MM.1S (cell line): ENCODE data around the gene MRPL20.

Experiments
- DNase-seq: peaks from one replicate; pipeline ENCODE4 v3.0.0-alpha.2; 2015
- H2AFZ ChIP-seq: fragments of 300-600 bp; sonication (generic); 2 replicates; pipeline ENCODE4 v1.6.0; 2016; ENCODE audit warnings: antibody characterized with exemption, low read length
- H3F3A ChIP-seq: fragments of 300-600 bp; sonication (generic); 2 replicates; pipeline ENCODE4 v1.6.1; 2016; ENCODE audit warnings: mild to moderate bottlenecking, antibody characterized with exemption, low read length, moderate library complexity, mixed read lengths; ENCODE audit not compliant: insufficient read depth
- H3K27ac ChIP-seq: fragments of 300-600 bp; sonication (generic); 2 replicates; pipeline ENCODE4 v1.5.1; 2016; ENCODE audit warnings: mild to moderate bottlenecking, low read length
- H3K27me3 ChIP-seq: fragments of 300-600 bp; sonication (generic); replicated peaks from 2 replicates; pipeline ENCODE4 v1.6.0; 2016; ENCODE audit warnings: low read length; ENCODE audit not compliant: insufficient read depth
- H3K36me3 ChIP-seq: fragments of 300-600 bp; sonication (generic); replicated peaks from 2 replicates; pipeline ENCODE4 v1.6.1; 2016; ENCODE audit warnings: mild to moderate bottlenecking, low read length, mixed read lengths; ENCODE audit not compliant: insufficient read depth
- H3K4me1 ChIP-seq: fragments of 300-600 bp; sonication (generic); 2 replicates; pipeline ENCODE4 v1.6.1; 2016; ENCODE audit warnings: low read length, mixed read lengths
- H3K4me2 ChIP-seq: fragments of 300-600 bp; sonication (generic); 2 replicates; pipeline ENCODE4 v1.6.0; 2016; ENCODE audit warnings: low read depth, low read length
- H3K4me3 ChIP-seq: fragments of 300-600 bp; sonication (generic); 2 replicates; pipeline ENCODE4 v1.5.1; 2016; ENCODE audit warnings: low read length, mixed read lengths
- H3K79me2 ChIP-seq: fragments of 300-600 bp; sonication (generic); 2 replicates; pipeline ENCODE4 v1.6.1; 2016; ENCODE audit warnings: mixed run types, low read length, mixed read lengths
- H3K9ac ChIP-seq: fragments of 300-600 bp; sonication (generic); 2 replicates; pipeline ENCODE4 v1.6.1; 2016; ENCODE audit warnings: low read length, mixed read lengths
- H3K9me2 ChIP-seq: fragments of 300-600 bp; sonication (generic); replicated peaks from 2 replicates; pipeline ENCODE4 v1.6.1; 2016; ENCODE audit warnings: mild to moderate bottlenecking, low read length, mixed read lengths; ENCODE audit not compliant: insufficient read depth
- H3K9me3 ChIP-seq: fragments of 300-600 bp; sonication (generic); replicated peaks from 2 replicates; pipeline ENCODE4 v1.6.1; 2016; ENCODE audit warnings: mild to moderate bottlenecking, low read length, mixed read lengths; ENCODE audit not compliant: insufficient read depth
- H4K20me1 ChIP-seq: fragments of 300-600 bp; sonication (generic); 2 replicates; pipeline ENCODE4 v1.6.1; 2016; ENCODE audit warnings: mild to moderate bottlenecking, low read length, moderate library complexity, mixed read lengths; ENCODE audit not compliant: insufficient read depth
- EZH2 ChIP-seq: fragments of 300-600 bp; sonication (generic); optimal IDR thresholded peaks from 2 replicates; pipeline ENCODE3; 2017; ENCODE audit warnings: low read depth, mild to moderate bottlenecking, antibody characterized with exemption, low read length, mixed read lengths
- EZH2phosphoT487 ChIP-seq: fragments of 300-600 bp; sonication (generic); IDR thresholded peaks from 2 replicates; pipeline ENCODE4 v1.6.1; 2018; ENCODE audit warnings: antibody characterized with exemption, low read length
- TF ChIP-seq, protein P1 (sequence below): fragments of 300-600 bp; sonication (generic); IDR thresholded peaks from 2 replicates; pipeline ENCODE4 v1.5.1; 2016; ENCODE audit warnings: antibody characterized with exemption, low read length, mixed read lengths

MRPL20 gene

DNA sequence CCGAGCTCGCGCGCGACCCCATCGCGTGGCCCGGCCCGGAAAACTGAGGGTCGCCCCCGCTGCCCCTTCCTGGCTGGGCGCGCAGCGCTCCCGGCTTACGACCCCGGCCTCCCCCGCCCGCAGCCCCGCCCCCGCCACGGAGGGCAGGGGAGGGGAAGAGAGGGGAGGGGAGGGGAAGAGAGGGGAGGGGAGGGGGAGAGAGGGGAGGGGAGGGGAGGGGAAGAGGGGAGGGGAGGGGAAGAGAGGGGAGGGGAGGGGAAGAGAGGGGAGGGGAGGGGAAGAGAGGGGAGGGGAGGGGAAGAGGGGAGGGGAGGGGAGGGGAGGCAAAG is 20.7 kb upstream of the MRPL20 start:
- DNase-seq: no peak
- H3K4me1 ChIP-seq: no peaks in the 10 kb centered on the region
- H3K4me2 ChIP-seq: no peak overlapping the region

DNA sequence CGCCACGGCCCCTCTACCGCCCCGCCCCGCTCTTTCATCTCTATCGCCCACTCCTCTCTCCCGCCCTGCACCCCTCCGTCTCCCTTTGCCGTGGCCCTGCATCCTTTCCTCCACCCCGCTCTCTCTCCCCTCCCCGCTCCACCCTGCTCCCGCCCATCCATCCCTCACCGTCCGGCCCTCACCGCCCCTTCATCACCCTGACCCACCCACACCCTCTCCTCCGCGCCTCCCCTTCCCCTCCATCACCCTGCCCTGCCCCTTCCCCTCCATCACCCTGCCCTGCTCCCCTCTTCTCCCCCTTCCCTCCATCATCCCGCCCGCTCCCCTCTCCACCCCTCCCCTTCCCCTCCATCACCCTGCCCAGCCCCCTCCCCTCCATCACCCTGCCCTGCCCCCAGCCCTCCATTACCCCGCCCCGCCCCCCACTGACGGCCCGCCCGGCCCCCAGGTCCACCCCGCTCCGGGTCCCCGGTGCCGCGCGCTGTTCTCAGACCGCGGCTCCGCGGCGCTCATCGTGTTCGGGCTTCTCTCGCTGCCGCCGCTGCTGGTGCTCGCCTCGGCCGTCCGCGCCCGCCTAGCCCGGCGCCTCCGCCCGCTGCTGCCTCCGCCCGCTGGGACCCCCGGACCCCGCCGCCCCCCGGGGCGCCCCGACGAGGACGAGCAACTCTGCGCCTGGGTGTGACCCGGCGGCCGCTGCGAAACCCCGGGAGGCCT is 20.2 kb upstream of the MRPL20 start:
- H3K4me2 ChIP-seq: no peak overlapping the region
- H3F3A ChIP-seq: no peaks in the 10 kb centered on the region
- H3K36me3 ChIP-seq: no peaks in the 10 kb centered on the region
- H3K27ac ChIP-seq: no peak overlapping the region
- no peaks in the 10 kb centered on the region for H3K9me2 ChIP-seq
- H2AFZ ChIP-seq: no peak overlapping the region
- DNase-seq: no peak
- no peak overlapping the region for H3K4me3 ChIP-seq
- H4K20me1 ChIP-seq: no peaks in the 10 kb centered on the region
- no peak for TF ChIP-seq EZH2
- no peak for TF ChIP-seq EZH2phosphoT487
- TF ChIP-seq, protein P1, sequence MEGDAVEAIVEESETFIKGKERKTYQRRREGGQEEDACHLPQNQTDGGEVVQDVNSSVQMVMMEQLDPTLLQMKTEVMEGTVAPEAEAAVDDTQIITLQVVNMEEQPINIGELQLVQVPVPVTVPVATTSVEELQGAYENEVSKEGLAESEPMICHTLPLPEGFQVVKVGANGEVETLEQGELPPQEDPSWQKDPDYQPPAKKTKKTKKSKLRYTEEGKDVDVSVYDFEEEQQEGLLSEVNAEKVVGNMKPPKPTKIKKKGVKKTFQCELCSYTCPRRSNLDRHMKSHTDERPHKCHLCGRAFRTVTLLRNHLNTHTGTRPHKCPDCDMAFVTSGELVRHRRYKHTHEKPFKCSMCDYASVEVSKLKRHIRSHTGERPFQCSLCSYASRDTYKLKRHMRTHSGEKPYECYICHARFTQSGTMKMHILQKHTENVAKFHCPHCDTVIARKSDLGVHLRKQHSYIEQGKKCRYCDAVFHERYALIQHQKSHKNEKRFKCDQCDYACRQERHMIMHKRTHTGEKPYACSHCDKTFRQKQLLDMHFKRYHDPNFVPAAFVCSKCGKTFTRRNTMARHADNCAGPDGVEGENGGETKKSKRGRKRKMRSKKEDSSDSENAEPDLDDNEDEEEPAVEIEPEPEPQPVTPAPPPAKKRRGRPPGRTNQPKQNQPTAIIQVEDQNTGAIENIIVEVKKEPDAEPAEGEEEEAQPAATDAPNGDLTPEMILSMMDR: no peak
- no peaks in the 10 kb centered on the region for H3K4me1 ChIP-seq
- no peaks in the 10 kb centered on the region for H3K9me3 ChIP-seq
- H3K79me2 ChIP-seq: no peaks in the 10 kb centered on the region
- H3K27me3 ChIP-seq: peaks cover 51% of the 10 kb centered on the region
- no peak overlapping the region for H3K9ac ChIP-seq

More for the DNA sequence above, 20.7 kb upstream of the MRPL20 start:
- Histone ChIP-seq H2AFZ (no peak overlapping the region), H3K36me3 (no peaks in the 10 kb centered on the region), H3K27me3 (peaks cover 46% of the 10 kb centered on the region), H3K4me3 (no peak overlapping the region), H3K9me2 (no peaks in the 10 kb centered on the region), H4K20me1 (no peaks in the 10 kb centered on the region), H3K27ac (no peak overlapping the region), H3K9ac (no peak overlapping the region), H3K79me2 (no peaks in the 10 kb centered on the region), H3K9me3 (no peaks in the 10 kb centered on the region), H3F3A (no peaks in the 10 kb centered on the region)
- TF ChIP-seq EZH2: no peak
- no peak for TF ChIP-seq EZH2phosphoT487
- TF ChIP-seq, protein P1: no peak

- Histone ChIP-seq H3F3A (no peaks in the 10 kb centered on the region), H3K9ac (no peak overlapping the region), H3K4me1 (no peaks in the 10 kb centered on the region), H3K9me3 (no peaks in the 10 kb centered on the region), H3K4me3 (no peak overlapping the region), H3K79me2 (no peaks in the 10 kb centered on the region), H3K27ac (no peak overlapping the region), H4K20me1 (no peaks in the 10 kb centered on the region), H3K9me2 (no peaks in the 10 kb centered on the region), H3K27me3 (peaks cover 53% of the 10 kb centered on the region), H3K4me2 (no peak overlapping the region), H2AFZ (no peak overlapping the region), H3K36me3 (no peaks in the 10 kb centered on the region)
- TF ChIP-seq EZH2 (no peak), EZH2phosphoT487 (no peak)
- TF ChIP-seq, protein P1: no peak
- DNase-seq: no peak
Measured at GRCh38 chr1:1426496-1427105, 19.5 kb upstream of the MRPL20 start.
